ENCODE results near the gene TP63. TPM values are rescaled to one million over a fixed set of nuclear protein-coding genes. Genes with fewer than 3 reads are reported as not detected.

TP63 gene
- polyA plus RNA-seq, 3 donors = 0.58 to 1.9 (median 1.7) TPM

GRCh38 chr3:189680723-189681122, 49.5 kb downstream of the TP63 start:
- no peak for DNase-seq (ENCODE audit: low read depth in 3 of 3, low spot score in 2 of 3)

- DNase-seq (ENCODE audit: low read depth in 3 of 3, low spot score in 2 of 3) = no peak
These were observed 52.5 kb downstream of the TP63 start for GRCh38 chr3:189683546-189684255.

GRCh38 chr3:189684317-189684716, 53.1 kb downstream of the TP63 start:
- no peak for DNase-seq (ENCODE audit: low read depth in 3 of 3, low spot score in 2 of 3)

GRCh38 chr3:189685291-189685690, 54.1 kb downstream of the TP63 start:
- DNase-seq (ENCODE audit: low read depth in 3 of 3, low spot score in 2 of 3) = no peak

GRCh38 chr3:189685860-189686259, 54.7 kb downstream of the TP63 start:
- DNase-seq (ENCODE audit: low read depth in 3 of 3, low spot score in 2 of 3) = no peak

GRCh38 chr3:189687475-189687874, 56.3 kb downstream of the TP63 start:
- no peak for DNase-seq (ENCODE audit: low read depth in 3 of 3, low spot score in 2 of 3)

GRCh38 chr3:189688262-189688661, 57.1 kb downstream of the TP63 start:
- no peak for DNase-seq (ENCODE audit: low read depth in 3 of 3, low spot score in 2 of 3)

GRCh38 chr3:189689625-189690024, 58.4 kb downstream of the TP63 start:
- DNase-seq (ENCODE audit: low read depth in 3 of 3, low spot score in 2 of 3) = no peak

GRCh38 chr3:189690237-189690636, 59.0 kb downstream of the TP63 start:
- no peak for DNase-seq (ENCODE audit: low read depth in 3 of 3, low spot score in 2 of 3)

- no peak for DNase-seq (ENCODE audit: low read depth in 3 of 3, low spot score in 2 of 3)
These were observed 59.5 kb downstream of the TP63 start for GRCh38 chr3:189690672-189691071.

GRCh38 chr3:189695400-189695799, 64.2 kb downstream of the TP63 start:
- DNase-seq (ENCODE audit: low read depth in 3 of 3, low spot score in 2 of 3) = no peak

- no peak for DNase-seq (ENCODE audit: low read depth in 3 of 3, low spot score in 2 of 3)
These were observed 67.6 kb downstream of the TP63 start for GRCh38 chr3:189698811-189699210.

GRCh38 chr3:189699885-189700284, 68.7 kb downstream of the TP63 start:
- no peak for DNase-seq (ENCODE audit: low read depth in 3 of 3, low spot score in 2 of 3)

- no peak for DNase-seq (ENCODE audit: low read depth in 3 of 3, low spot score in 2 of 3)
These were observed 71.0 kb downstream of the TP63 start for GRCh38 chr3:189702066-189702646.

GRCh38 chr3:189703865-189704264, 72.7 kb downstream of the TP63 start:
- no peak for DNase-seq (ENCODE audit: low read depth in 3 of 3, low spot score in 2 of 3)

GRCh38 chr3:189708375-189708774, 77.2 kb downstream of the TP63 start:
- no peak for DNase-seq (ENCODE audit: low read depth in 3 of 3, low spot score in 2 of 3)

GRCh38 chr3:189710620-189711402, 79.6 kb downstream of the TP63 start:
- DNase-seq (ENCODE audit: low read depth in 3 of 3, low spot score in 2 of 3) = peak; percentile 44 to 63 (median 50)

GRCh38 chr3:189712906-189713483, 81.8 kb downstream of the TP63 start:
- no peak for DNase-seq (ENCODE audit: low read depth in 3 of 3, low spot score in 2 of 3)

- no peak for DNase-seq (ENCODE audit: low read depth in 3 of 3, low spot score in 2 of 3)
These were observed 84.1 kb downstream of the TP63 start for GRCh38 chr3:189714991-189715961.

- DNase-seq (ENCODE audit: low read depth in 3 of 3, low spot score in 2 of 3) = no peak
These were observed 87.0 kb downstream of the TP63 start for GRCh38 chr3:189718215-189718614.
